HFFc6 (cell line): ENCODE results near the gene CERS3. TPM values are rescaled to one million over a fixed set of nuclear protein-coding genes. Genes with fewer than 3 reads are reported as not detected.

Experiments
- DNase-seq: peaks from one replicate; pipeline ENCODE4 v3.0.0-alpha.2; 2018
- H3K27ac Mint-ChIP-seq: 2 replicates; pipeline ENCODE4 v1.8.0; 2020; ENCODE audit warnings: mild to moderate bottlenecking, mixed read lengths
- H3K27me3 Mint-ChIP-seq: 2 replicates; pipeline ENCODE4 v1.8.0; 2021; ENCODE audit warnings: mild to moderate bottlenecking, moderate library complexity, mixed read lengths; ENCODE audit not compliant: insufficient read depth
- H3K36me3 Mint-ChIP-seq: 2 replicates; pipeline ENCODE4 v1.8.0; 2021; ENCODE audit warnings: low read depth, mixed read lengths
- H3K4me1 Mint-ChIP-seq: 2 replicates; pipeline ENCODE4 v1.8.0; 2020; ENCODE audit warnings: low read depth, mixed read lengths
- H3K4me3 Mint-ChIP-seq: 2 replicates; pipeline ENCODE4 v1.8.0; 2020; ENCODE audit warnings: mild to moderate bottlenecking, moderate library complexity, mixed read lengths
- H3K9me3 Mint-ChIP-seq: 2 replicates; pipeline ENCODE4 v1.8.0; 2020; ENCODE audit warnings: mild to moderate bottlenecking, mixed read lengths
- CTCF ChIP-seq: fragments of 200-600 bp; sonication (generic); IDR thresholded peaks from 2 replicates; pipeline ENCODE4 v1.5.0; 2021; ENCODE audit warnings: antibody characterized with exemption, mild to moderate bottlenecking
- total RNA-seq, 6 experiments: library from RNA; stranded (reverse); fragmentation: NEBNext Ultra II Directional; extraction: Animal tissue kit (Norgen Biotek cat#: 25700); gene quantifications; 2 replicates in 1 of 6; 3 replicates in 5 of 6; pipeline ENCODE4 v1.2.3, GENCODE V29; 2021

The CERS3 gene
- total RNA-seq, 6 experiments from 2014 or later = not detected

DNA sequence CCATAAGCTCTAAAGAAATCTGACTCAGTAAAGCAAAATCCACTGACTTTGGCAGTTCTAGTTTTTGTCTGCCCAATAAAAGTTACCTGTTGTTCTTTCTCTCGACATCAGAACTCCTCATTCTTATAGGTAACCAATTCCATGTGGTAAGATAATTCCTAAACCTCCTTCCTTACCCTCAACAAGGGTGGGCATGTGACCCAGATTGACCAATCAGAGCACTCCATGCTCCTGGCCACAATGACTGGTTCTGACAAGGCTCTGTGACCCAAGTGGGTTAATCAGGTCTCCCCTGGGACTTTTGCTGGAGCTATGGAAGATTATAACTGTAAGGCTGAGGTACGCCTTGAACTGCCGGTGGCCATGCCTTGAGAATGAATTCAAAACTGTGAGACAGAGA is 41.5 kb upstream of the CERS3 start:
- Mint-ChIP-seq H3K4me3 (no peak overlapping the region), H3K27me3 (no peaks in the 10 kb centered on the region), H3K9me3 (no peaks in the 10 kb centered on the region), H3K27ac (peak overlapping the region; percentile 47), H3K4me1 (peaks cover 16% of the 10 kb centered on the region), H3K36me3 (0 out of 2 replicates have a peak, but pooled peaks cover 4% of the 10 kb centered on the region)
- no peak for TF ChIP-seq CTCF
- peak; percentile 8 for DNase-seq

- no peak overlapping the region for H3K4me3 Mint-ChIP-seq
Measured at GRCh38 chr15:100569391-100569790, 40.6 kb upstream of the CERS3 start.

GRCh38 chr15:100566850-100567628 is 38.3 kb upstream of the CERS3 start:
- H3K27me3 Mint-ChIP-seq = no peaks in the 10 kb centered on the region
- H3K9me3 Mint-ChIP-seq = no peaks in the 10 kb centered on the region
- TF ChIP-seq CTCF = no peak
- H3K4me1 Mint-ChIP-seq = peaks cover 16% of the 10 kb centered on the region
- H3K4me3 Mint-ChIP-seq = no peak overlapping the region
- no peak for DNase-seq
- H3K36me3 Mint-ChIP-seq = 0 out of 2 replicates have a peak, but pooled peaks cover 4% of the 10 kb centered on the region
- H3K27ac Mint-ChIP-seq = no peak overlapping the region

More at GRCh38 chr15:100569391-100569790, 40.6 kb upstream of the CERS3 start:
- no peak for DNase-seq
- Mint-ChIP-seq H3K36me3 (0 out of 2 replicates have a peak, but pooled peaks cover 4% of the 10 kb centered on the region), H3K4me1 (peaks cover 16% of the 10 kb centered on the region), H3K9me3 (no peaks in the 10 kb centered on the region), H3K27ac (peak overlapping the region; percentile 32; the same call in 1 of the 2 replicates), H3K27me3 (no peaks in the 10 kb centered on the region)
- no peak for TF ChIP-seq CTCF

GRCh38 chr15:100565591-100565990 is 36.8 kb upstream of the CERS3 start:
- Mint-ChIP-seq H3K27ac (no peak overlapping the region), H3K4me1 (peaks cover 13% of the 10 kb centered on the region), H3K36me3 (0 out of 2 replicates have a peak, but pooled peaks cover 4% of the 10 kb centered on the region), H3K27me3 (no peaks in the 10 kb centered on the region), H3K9me3 (no peaks in the 10 kb centered on the region), H3K4me3 (no peak overlapping the region)
- DNase-seq = no peak
- TF ChIP-seq CTCF = no peak

- Mint-ChIP-seq H3K27me3 (no peaks in the 10 kb centered on the region; the same call in 1 of the 2 replicates), H3K9me3 (peaks cover 17% of the 10 kb centered on the region), H3K4me1 (no peaks in the 10 kb centered on the region), H3K36me3 (no peaks in the 10 kb centered on the region), H3K27ac (no peak overlapping the region), H3K4me3 (no peak overlapping the region)
- no peak for TF ChIP-seq CTCF
- DNase-seq = no peak
Measured at GRCh38 chr15:100560323-100560722, 31.6 kb upstream of the CERS3 start.
